HG03342 (cell line): ENCODE results near the gene SCAMP5.

ENCODE experiments used
- ATAC-seq: cut with Tn5 transposase; IDR thresholded peaks from one replicate; pipeline ENCODE4 v1.9.1; 2021; ENCODE audit warnings: mild to moderate bottlenecking, moderate library complexity; ENCODE audit not compliant: unreplicated experiment

Gene SCAMP5

DNA sequence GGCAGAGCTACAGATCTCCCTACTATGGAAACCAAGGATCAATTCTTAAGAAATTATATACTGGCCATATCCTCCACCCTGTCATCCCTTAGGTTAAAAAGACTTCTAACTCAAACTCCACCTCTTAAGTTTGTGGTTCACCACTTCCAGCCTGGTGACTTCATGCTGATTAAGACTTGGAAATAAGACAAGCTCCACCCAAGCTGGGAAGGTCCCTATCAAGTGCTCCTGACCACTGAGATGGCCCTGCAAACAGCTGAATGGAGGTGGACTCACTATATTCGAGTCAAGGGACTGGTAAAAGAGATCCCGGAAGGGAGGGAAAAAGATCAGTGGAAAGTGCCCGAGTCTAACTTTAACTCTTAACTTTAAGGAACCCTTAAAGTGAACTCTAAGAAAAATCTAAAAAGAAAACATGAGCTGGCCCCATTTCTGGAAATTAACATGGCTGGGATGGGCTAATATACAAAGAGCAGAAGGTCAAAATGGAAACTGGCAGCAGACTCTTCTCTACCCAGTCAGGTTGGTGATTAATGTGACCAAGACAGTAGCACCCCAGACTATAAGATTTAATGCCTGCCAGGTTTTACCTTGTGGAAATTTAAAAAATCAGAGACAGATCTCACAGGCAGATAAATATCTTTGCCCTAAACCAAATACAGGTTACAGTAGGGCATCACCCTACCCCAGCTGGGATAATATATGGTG lies 71.9 kb downstream of the SCAMP5 start:
- no peak for ATAC-seq

DNA sequence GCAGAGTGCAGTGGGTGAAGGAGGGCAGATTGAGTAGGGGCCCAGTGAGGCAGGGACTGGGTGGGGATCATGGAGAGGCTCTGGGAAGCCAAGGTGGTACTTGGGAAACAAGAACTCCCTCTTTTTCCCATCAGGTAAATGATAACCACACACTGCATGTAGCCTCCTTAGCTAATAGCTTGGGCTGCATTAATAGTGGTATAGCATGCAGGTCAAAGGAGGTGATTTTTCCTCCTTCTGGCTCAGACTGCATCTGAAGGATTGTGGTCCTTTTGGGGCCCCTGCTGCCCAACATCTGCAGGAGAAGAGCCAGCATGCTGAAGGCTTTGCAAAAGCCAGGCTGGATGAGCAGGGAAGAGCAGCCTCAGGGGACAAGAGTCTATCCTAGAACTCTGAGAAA lies 73.4 kb downstream of the SCAMP5 start:
- no peak for ATAC-seq

DNA sequence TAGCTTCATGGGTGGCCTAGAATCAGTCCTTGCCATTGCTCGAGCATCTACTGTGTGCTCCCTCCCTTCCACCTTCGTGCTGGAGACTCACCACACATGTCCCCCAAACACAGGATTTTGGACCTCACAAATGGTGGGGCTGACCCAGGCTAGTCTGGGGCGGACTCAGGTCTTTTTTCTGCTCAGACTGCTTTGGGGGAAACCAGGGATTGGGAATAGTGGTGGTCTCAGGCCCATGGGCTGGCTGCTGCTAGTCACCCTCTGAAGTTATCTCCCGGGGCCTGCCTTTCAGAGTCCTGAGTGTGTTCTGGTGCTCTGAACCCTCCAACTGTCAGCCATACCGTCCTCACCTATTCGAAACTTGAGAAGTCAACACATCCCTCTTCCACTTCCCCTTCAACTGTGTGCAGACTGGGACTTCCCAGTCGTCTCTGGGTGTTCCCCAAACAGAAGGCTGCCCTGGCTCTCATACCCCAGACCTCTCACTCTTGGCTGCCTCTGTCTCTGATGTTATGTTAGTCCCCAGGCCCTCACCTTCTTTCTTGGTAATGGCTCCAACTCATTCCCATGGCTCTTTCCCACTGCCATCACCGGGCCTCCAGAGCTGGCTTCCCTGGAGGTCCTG lies 74.0 kb downstream of the SCAMP5 start:
- ATAC-seq, result peak; percentile 81

DNA sequence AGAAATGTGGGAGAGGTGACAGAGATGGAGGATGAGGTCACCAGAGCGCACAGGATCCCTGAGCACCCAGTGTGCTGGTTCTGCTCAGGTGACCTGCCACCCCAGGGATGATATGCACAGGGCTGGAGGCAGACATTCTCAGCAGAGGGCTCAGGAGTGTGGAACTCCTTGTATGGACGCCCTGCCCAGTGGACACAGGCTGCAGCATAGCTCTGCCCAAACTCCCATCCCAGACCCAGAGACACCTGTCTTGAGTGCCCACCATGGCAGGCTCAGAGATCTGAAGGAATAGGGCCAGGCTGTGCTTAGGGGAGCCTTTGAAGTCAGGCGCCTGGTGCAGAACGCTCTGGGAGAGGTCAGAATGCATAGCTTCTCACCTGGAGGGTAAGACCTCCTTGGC lies 75.3 kb downstream of the SCAMP5 start:
- no peak for ATAC-seq
